Activated T-cell treated with anti-CD3 and anti-CD28 coated beads, Interleukin-2, amount 50 U/mL, for 48 hours (primary cell): Measurements from ENCODE around the gene DNAJC16.
"Not testable (repeated sequence)": the region's sequence is repeated elsewhere in the genome, so short reads cannot be mapped to it uniquely, and the experiment has no call there.

Experiments
- DNase-seq, 2 experiments: peaks; one replicate each; pipeline ENCODE4 v3.0.0-alpha.2; 2020

DNAJC16 gene

DNA sequence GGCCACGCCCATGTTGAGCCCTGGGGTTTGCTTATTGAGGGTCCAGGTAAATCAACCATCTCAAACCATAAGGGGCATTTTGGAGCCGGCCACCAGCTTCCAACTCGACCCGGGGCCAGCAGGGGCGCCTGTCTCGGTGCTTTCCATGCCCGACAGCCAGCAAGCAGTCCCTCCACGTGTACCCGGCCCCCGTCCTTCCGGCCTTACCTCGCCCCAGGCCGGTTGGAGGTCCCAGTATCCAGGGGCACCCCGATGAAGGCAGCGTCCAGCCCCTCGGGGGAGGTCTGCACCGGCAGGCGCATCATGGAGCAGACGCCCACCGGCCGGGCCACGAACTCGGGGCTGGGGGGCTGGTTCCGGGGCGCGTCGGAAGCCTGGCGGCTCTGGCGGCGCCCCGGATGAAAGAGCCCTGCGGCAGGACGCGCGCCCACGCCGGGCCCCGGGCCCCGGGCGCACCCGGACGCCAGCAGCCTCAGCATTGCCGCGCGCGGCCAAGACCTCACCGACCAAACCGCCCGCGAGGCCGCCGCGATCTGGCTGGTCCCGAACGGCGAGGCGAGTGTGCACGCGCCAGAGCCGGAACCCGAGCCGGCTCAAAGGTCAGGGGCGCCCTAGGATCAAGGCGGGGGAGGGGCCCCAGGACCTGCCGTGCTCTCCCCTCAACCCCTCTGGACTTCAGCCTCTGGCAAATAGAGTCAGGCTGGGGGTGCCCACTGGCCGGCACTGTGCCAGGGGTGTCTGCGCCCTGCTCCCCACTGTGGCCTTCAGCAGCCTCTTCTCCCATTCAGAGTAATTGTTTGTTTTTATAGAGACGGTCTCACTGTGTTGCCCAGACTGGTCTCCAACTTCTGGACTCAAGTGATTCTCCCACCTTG is 58.1 kb downstream of the DNAJC16 start, which contains the start of gene AGMAT:
TSS of gene AGMAT (minus strand) at position 563 of the 875 bp plus-strand sequence. CDS start at position 479, 84 bp downstream.
- DNase-seq: peak; percentile 81 to 85

DNA sequence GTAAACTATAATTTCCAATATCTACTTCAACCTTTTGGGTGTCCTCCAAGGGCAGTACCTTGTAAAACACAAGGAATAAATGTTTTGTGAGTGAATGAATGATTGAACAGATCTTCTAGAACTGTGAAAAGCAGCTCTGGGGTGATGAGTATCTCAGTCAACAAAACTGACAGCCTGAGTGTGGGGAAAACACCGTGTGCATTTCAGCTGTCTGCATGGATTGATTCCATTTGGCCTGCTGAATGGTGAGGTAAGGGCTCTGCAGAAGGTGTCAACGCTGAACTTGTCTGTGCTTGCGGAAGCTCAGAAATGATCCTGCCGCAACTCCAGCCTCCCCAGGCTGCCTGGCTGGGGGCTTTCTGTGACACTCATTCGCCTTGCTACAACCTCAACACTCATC is 65.6 kb downstream of the DNAJC16 start:
- DNase-seq: no peak

- DNase-seq: no peak
Observed at GRCh38 chr1:15595809-15596617, 69.4 kb downstream of the DNAJC16 start.

DNA sequence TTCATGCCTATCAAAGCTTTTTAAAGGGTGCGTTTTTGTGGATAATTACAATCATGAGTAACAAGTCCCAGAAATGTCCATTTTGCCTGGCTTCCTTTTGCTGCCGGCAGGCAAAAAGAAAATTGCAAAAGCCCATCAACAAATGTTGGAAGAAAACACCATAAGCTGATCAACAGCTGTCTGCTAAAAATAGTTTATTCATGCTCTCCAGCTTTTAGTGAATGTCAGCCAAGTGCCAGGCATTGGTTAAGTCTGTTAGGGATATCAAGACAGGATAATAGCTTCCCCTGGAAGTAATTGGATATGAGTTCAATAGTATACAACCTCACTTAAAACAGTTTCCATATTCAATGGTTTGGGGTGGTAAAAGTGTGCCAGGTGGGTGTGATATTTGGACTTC is 71.8 kb downstream of the DNAJC16 start:
- no peak for DNase-seq

GRCh38 chr1:15603050-15603965 is 76.7 kb downstream of the DNAJC16 start:
- DNase-seq: peak; percentile 91 to 93

GRCh38 chr1:15603966-15604282 is 77.3 kb downstream of the DNAJC16 start:
- not testable (repeated sequence) for DNase-seq

- not testable (repeated sequence) for DNase-seq
Observed at GRCh38 chr1:15604400-15604799, 77.8 kb downstream of the DNAJC16 start.

DNA sequence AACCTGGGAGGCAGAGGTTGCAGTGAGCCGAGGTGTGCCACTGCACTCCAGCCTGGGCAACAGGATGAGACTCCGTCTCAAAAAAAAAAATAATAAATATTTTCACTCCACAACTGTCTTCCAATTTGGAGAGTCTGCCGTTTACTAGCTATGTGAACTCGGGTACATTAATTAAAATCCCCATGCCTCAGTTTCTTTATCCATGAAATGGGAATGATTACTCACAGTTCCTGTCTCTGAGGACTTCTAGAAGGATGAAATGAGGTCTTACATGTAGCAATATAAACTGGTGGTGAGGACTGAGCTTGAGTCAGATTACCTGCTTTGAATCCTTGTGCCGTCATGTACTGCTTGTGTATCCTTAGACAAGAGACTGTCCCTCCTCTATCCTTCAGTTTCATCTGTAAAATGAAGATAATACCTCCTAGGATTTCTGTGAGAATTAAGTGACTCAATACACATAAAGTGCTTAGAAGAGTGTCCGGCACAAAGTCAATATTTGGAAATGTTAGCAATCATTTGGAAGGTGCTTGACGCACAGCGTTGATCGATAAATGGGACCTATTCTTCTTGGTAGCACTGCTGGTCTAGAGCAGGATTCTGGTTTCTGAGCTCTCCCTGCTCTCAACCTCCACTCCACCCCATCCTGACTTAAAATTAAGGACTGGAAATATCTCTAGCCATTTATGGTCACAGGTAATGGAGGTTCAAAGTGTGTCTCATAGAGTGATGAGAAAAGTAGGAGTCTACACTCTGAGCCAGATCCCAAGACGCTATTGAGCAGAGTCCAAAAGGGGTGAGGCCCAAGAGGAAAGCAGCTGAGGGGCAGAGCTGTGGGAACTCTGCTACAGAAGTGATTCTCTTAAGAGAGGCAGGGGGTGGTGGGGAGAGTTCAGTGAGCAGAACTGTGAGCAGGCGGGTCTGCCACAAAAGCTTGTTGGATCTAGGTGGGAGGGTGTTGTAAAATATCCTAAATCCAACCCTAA is 79.0 kb downstream of the DNAJC16 start:
- DNase-seq: no peak

GRCh38 chr1:15609631-15610030 is 83.0 kb downstream of the DNAJC16 start:
- DNase-seq: no peak

DNA sequence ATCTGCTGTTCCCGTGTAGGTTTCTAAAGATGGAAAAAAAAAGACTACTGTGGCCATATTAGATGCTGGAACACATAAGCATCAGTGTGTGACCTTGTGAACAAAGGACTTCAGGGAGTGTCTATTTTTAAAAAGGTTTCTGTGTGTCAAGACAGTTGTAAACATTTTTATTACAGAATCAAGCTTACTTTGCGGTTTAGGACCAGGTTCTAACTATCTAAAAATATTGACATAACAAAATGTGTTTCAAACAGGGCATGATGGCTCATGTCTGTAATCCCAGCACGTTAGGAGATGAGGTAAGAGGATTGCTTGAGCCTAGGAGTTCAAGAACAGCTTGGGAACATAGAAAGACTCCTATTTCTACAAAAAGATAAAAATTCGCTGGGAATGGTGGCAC is 83.5 kb downstream of the DNAJC16 start:
- no peak for DNase-seq

DNA sequence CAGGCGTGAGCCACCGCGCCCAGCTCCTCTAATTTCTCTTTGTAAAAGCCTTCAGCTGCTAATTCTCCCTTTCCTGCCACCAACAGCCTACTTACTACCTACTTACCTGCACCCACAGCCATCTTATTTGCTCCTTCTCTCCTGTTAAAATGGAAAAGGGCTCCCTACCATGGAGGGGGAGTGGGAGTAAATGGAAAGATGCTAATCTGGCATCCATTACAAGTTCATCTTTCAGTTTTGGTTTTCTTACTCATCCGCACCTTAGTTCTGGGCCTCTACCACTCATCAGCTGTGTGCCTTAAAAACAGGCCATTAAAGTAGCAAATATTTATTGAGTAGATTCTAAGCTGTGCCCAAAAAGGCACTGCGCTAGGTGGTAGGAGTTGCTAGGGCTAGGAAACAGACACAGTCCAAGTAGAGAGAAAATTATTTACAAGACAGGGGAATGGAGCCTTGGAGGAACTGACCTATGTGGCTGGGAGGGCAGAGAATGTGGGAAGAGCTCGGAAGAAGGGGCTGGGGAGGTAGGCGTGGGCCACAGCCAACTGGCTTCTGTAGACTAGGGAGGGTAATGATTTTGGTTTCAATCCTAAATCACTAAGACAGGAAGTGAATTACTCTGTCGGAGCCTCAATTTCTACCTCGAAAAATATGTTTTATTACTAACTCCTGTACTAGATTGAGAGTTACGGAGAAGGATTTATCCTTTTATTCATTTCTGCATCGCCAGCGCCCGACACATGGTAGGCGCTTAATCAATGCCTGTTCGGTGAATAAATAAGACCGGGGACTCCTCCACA is 89.9 kb downstream of the DNAJC16 start:
- DNase-seq: peak in 1 of 2 experiments; percentile 41

GRCh38 chr1:15617173-15618076 is 90.8 kb downstream of the DNAJC16 start, which contains the start of gene DDI2:
DDI2 (plus strand) TSS chr1:15617458; CDS start chr1:15617671, 213 bp downstream.
- DNase-seq: peak; percentile 94 to 96

DNA sequence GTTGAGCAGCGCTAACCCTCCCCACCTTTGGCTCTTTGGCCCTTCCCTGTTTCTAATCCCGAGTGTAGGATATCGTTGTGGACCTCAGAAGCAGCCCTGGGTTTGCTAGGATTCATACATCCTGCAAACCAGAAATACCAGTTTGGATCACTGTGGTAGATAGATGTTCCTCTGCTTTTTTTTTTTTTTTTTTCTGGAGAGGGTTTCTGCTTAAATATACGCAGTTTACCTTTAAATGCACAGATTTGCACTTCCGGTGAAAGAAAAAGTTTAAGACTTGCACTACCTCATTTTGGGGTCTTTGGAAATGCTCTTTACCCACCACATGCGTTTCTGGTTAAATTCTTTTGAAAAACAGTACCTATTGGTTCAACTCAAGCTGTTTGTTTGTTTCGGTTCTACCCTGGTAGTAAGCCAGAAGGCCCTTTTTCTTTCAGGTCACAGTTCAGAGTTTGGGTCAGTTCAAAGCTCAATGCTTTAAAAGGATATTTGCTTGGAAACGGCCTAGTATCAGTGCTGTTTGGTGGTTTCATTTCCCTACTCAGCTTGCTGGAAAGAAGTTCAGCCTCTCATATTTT is 91.5 kb downstream of the DNAJC16 start:
- no peak for DNase-seq

DNA sequence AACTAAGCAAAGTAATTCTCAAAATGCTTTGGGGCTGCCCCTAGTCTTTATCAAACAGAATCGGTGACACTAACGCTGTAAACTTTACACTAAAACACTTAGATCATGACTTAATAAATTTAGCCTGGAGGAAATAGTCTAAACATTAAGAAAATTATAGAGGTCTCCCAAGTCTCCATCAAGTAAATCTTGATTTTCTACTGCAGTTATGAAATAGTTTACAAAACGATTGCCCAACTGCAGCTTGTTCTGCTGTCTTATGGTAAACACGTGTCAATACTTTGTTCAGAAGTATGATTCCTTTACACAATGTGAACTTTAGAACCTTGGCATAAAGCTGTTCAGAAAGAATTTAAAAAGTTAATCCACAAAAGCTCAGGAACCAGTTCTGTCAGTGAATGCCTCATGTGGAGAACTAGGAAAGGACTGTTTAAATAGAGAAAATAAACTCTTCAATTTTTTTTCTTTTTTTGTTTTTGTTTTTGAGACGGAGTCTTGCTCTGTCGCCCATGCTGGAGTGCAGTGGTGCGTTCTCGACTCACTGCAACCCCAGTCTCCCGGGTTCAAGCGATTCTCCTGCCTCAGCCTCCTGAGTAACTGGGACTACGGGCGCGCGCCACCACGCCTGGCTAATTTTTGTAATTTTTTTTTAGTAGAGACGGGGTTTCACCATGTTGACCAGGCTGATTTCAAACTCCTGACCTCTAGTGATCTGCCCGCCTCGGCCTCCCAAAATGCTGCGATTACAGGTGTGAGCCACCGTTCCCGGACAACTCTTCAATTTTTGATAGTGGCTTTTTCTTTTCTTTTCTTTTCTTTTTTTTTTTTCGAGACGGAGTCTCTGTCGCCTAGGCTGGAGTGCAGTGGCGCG is 92.2 kb downstream of the DNAJC16 start:
- no peak for DNase-seq

GRCh38 chr1:15620155-15620545 is 93.5 kb downstream of the DNAJC16 start:
- no peak for DNase-seq

GRCh38 chr1:15620902-15621682 is 94.4 kb downstream of the DNAJC16 start:
- no peak for DNase-seq

DNA sequence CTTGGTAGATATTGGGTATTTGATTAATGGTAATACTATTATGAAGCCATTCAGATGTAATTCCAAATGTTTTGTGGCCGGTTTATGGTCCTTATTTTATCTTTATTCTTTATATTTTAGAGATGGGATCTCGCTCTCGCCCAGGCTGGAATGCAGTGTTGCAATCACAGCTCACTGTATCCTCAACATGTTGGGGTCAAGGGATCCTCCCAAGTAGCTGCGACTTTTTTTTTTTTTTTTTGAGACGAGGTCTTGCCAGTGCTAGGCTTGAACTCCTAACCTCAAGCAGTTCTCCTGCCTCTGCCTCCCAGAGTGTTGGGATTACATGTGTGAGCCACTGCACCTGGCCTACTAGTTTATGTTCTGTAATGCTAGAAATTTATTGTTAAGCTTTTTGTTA is 95.3 kb downstream of the DNAJC16 start:
- DNase-seq: no peak
